OCI-LY1 (cell line): ENCODE measurements around the gene NMT2.

Experiments
- H2AFZ ChIP-seq: fragments of 200-600 bp; sonication (generic), shearing (Covaris generic); 2 replicates; pipeline ENCODE4 v1.6.0; 2014; ENCODE audit warnings: antibody characterized with exemption, mild to moderate bottlenecking, low read length
- H3F3A ChIP-seq: fragments of 200-600 bp; sonication (generic), shearing (Covaris generic); 2 replicates; pipeline ENCODE4 v1.6.0; 2014; ENCODE audit warnings: mild to moderate bottlenecking, antibody characterized with exemption, low read length, moderate library complexity; ENCODE audit not compliant: insufficient read depth
- H3K27ac ChIP-seq: fragments of 200-600 bp; sonication (generic); 2 replicates; pipeline ENCODE4 v1.5.1; 2014; ENCODE audit warnings: low read length, mixed run types, mild to moderate bottlenecking, low read depth; ENCODE audit not compliant: poor library complexity, severe bottlenecking
- H3K27me3 ChIP-seq: fragments of 200-600 bp; sonication (generic); 2 replicates; pipeline ENCODE4 v1.6.0; 2014; ENCODE audit warnings: antibody characterized with exemption, mild to moderate bottlenecking, low read length, moderate library complexity; ENCODE audit not compliant: insufficient read depth
- H3K36me3 ChIP-seq: fragments of 200-600 bp; sonication (generic); 2 replicates; pipeline ENCODE4 v1.6.1; 2014; ENCODE audit warnings: mild to moderate bottlenecking, antibody characterized with exemption, low read length, moderate library complexity, mixed read lengths; ENCODE audit not compliant: insufficient read depth
- H3K4me1 ChIP-seq: fragments of 200-600 bp; sonication (generic); 2 replicates; pipeline ENCODE4 v1.5.1; 2014; ENCODE audit warnings: mild to moderate bottlenecking, low read length, moderate library complexity; ENCODE audit not compliant: insufficient read depth, severe bottlenecking
- H3K4me2 ChIP-seq: fragments of 200-600 bp; sonication (generic), shearing (Covaris generic); 2 replicates; pipeline ENCODE4 v1.6.1; 2014; ENCODE audit warnings: low read length
- H3K4me3 ChIP-seq: fragments of 200-600 bp; sonication (generic); 2 replicates; pipeline ENCODE4 v1.5.1; 2014; ENCODE audit warnings: low read length, low read depth, mild to moderate bottlenecking, mixed read lengths; ENCODE audit not compliant: poor library complexity, severe bottlenecking
- H3K79me2 ChIP-seq: fragments of 200-600 bp; shearing (Covaris generic); 2 replicates; pipeline ENCODE4 v1.6.1; 2016; ENCODE audit warnings: mixed run types, low read length, mixed read lengths; ENCODE audit not compliant: insufficient read depth
- H3K9ac ChIP-seq: fragments of 200-600 bp; sonication (generic), shearing (Covaris generic); 2 replicates; pipeline ENCODE4 v1.6.1; 2014; ENCODE audit warnings: mild to moderate bottlenecking, low read length, mixed read lengths
- H3K9me2 ChIP-seq: fragments of 200-600 bp; sonication (generic), shearing (Covaris generic); 2 replicates; pipeline ENCODE4 v1.6.1; 2014; ENCODE audit warnings: low read depth, mild to moderate bottlenecking, low read length, mixed read lengths
- H3K9me3 ChIP-seq: fragments of 200-600 bp; shearing (Covaris generic); 2 replicates; pipeline ENCODE4 v1.6.1; 2014; ENCODE audit warnings: low read length, mixed read lengths
- H4K20me1 ChIP-seq: fragments of 200-600 bp; sonication (generic), shearing (Covaris generic); 2 replicates; pipeline ENCODE4 v1.6.0; 2016; ENCODE audit warnings: mild to moderate bottlenecking, low read length; ENCODE audit not compliant: insufficient read depth
- CTCF ChIP-seq: fragments of 200-600 bp; sonication (generic), shearing (Covaris generic); IDR thresholded peaks from 2 replicates; pipeline ENCODE4 v1.5.1; 2017; ENCODE audit warnings: mild to moderate bottlenecking, antibody characterized with exemption, low read length, moderate library complexity, mixed read lengths
- EZH2 ChIP-seq: fragments of 200-600 bp; sonication (generic), shearing (Covaris generic); IDR thresholded peaks from 2 replicates; pipeline ENCODE4 v1.8.0; 2017; ENCODE audit warnings: borderline replicate concordance, mixed run types, mild to moderate bottlenecking, antibody characterized with exemption, low read length, moderate library complexity, mixed read lengths

NMT2 gene

DNA sequence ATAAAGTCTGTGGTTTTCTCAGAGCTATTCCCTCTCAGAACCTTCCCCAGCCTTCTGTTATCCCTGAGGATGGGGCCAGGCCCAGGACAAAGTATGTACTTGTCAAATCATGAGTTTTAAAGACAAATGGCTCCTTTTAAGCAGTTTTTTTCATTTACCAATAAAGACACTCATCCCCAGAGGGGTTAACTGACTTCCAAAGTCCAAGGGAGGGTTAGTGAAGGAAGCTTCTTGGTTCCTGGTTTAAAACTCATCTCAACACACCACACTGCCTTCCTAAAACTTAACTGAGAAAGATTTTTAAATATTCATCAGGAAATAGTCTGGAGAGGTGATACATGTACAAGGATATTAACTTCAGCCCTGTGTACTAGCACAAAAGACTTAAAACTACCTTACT lies 15.9 kb downstream of the NMT2 start:
- Histone ChIP-seq H3K4me2 (no peak overlapping the region), H2AFZ (no peak overlapping the region), H3K27me3 (no peaks in the 10 kb centered on the region), H3K9ac (no peak overlapping the region), H3K9me3 (no peaks in the 10 kb centered on the region), H3K79me2 (no peaks in the 10 kb centered on the region), H3K9me2 (no peaks in the 10 kb centered on the region), H3K4me3 (no peak overlapping the region), H4K20me1 (no peaks in the 10 kb centered on the region), H3F3A (no peaks in the 10 kb centered on the region), H3K36me3 (no peaks in the 10 kb centered on the region), H3K4me1 (no peaks in the 10 kb centered on the region), H3K27ac (no peak overlapping the region)
- TF ChIP-seq EZH2 (no peak), CTCF (no peak)

DNA sequence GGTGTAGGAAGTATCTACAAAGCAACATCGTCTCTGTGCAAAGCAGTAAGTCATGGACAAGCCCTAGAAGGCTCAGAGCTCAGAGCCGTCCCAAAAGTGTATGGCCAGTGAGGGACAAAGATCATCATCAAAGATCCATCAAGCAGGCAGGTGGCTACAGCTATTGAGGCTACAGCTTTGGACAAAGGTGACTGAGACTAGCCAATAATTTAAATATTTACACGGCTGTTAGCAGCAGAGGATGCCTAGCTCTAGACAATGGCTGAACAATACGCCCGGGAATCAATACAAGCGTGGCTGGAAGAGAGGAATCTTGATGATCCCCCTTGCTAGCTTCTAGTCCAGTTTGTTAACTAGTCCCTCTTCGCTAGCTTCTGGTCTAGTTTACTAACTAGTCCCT lies 17.9 kb downstream of the NMT2 start:
- TF ChIP-seq EZH2 (no peak), CTCF (no peak)
- Histone ChIP-seq H3K9me3 (no peaks in the 10 kb centered on the region), H3K27ac (no peak overlapping the region), H3K9ac (no peak overlapping the region), H3K79me2 (no peaks in the 10 kb centered on the region), H3K4me1 (no peaks in the 10 kb centered on the region), H3K4me3 (no peak overlapping the region), H2AFZ (no peak overlapping the region), H3K36me3 (no peaks in the 10 kb centered on the region), H3F3A (no peaks in the 10 kb centered on the region), H4K20me1 (no peaks in the 10 kb centered on the region), H3K9me2 (no peaks in the 10 kb centered on the region), H3K4me2 (no peak overlapping the region), H3K27me3 (no peaks in the 10 kb centered on the region)

GRCh38 chr10:15149042-15149771 lies 19.3 kb downstream of the NMT2 start:
- Histone ChIP-seq H2AFZ (no peak overlapping the region), H3K4me1 (no peaks in the 10 kb centered on the region), H3K4me2 (no peak overlapping the region), H3K9me3 (no peaks in the 10 kb centered on the region), H3K9me2 (no peaks in the 10 kb centered on the region), H3K9ac (no peak overlapping the region), H4K20me1 (no peaks in the 10 kb centered on the region), H3F3A (no peaks in the 10 kb centered on the region), H3K27ac (no peak overlapping the region), H3K36me3 (no peaks in the 10 kb centered on the region), H3K4me3 (no peak overlapping the region), H3K79me2 (no peaks in the 10 kb centered on the region), H3K27me3 (no peaks in the 10 kb centered on the region)
- no peak for TF ChIP-seq CTCF
- TF ChIP-seq EZH2 = no peak
